Aorta (tissue), 5 donors: ENCODE data around the gene SEMA6D. TPM values are rescaled to one million over a fixed set of nuclear protein-coding genes. Genes with fewer than 3 reads are reported as not detected.

Experiments used
- ATAC-seq: fragments of 200-7000 bp; cut with Tn5 transposase; one replicate; pipeline ENCODE4 v1.9.1; 2022; ENCODE audit warnings: moderate library complexity; ENCODE audit not compliant: low FRiP score
- DNase-seq, 2 donors: peaks; one replicate each; pipeline ENCODE4 v3.0.0-alpha.2; 2020
- H3K27ac ChIP-seq, 2 donors: one replicate each; pipeline ENCODE4 v1.5.1; 2013; ENCODE audit warnings: low read length in 2 of 2, mild to moderate bottlenecking in 2 of 2, moderate library complexity in 2 of 2, control low read depth in 1 of 2, inconsistent platforms in 1 of 2, low read depth in 1 of 2
- H3K27me3 ChIP-seq, 2 donors: one replicate each; pipeline ENCODE4 v1.6.1; 2013; ENCODE audit warnings: control low read depth in 1 of 2, low read length in 1 of 2, mild to moderate bottlenecking in 1 of 2, moderate library complexity in 1 of 2; ENCODE audit not compliant: insufficient read depth in 2 of 2, control insufficient read depth in 1 of 2
- H3K36me3 ChIP-seq, 2 donors: one replicate each; pipeline ENCODE4 v1.6.1; 2013; ENCODE audit warnings: control low read depth in 1 of 2, low read length in 1 of 2, mild to moderate bottlenecking in 1 of 2; ENCODE audit not compliant: insufficient read depth in 2 of 2, control insufficient read depth in 1 of 2
- H3K4me1 ChIP-seq, 2 donors: one replicate each; pipeline ENCODE4 v1.6.1; 2013; ENCODE audit warnings: low read length in 2 of 2, control low read depth in 1 of 2, mild to moderate bottlenecking in 1 of 2, moderate library complexity in 1 of 2; ENCODE audit not compliant: insufficient read depth in 2 of 2, control insufficient read depth in 1 of 2
- H3K4me3 ChIP-seq, 2 donors: one replicate each; pipeline ENCODE4 v1.5.1; 2013; ENCODE audit warnings: low read length in 2 of 2, control low read depth in 1 of 2, mild to moderate bottlenecking in 1 of 2
- H3K9me3 ChIP-seq: one replicate; pipeline ENCODE4 v1.6.1; 2013; ENCODE audit warnings: mild to moderate bottlenecking, low read length; ENCODE audit not compliant: control insufficient read depth
- WGBS, 2 donors: extraction: QIAGEN DNeasy Blood & Tissue Kit; methylation state at CpG; one replicate each; pipeline ENCODE4 v1.1.7; 2013; 5-methylcytosine and 5-hydroxymethylcytosine counted together
- intact Hi-C, 2 donors: fragments of 100-400 bp; cut with DNase I; formaldehyde crosslinking; loops; one replicate each; pipeline versions ENCODE4 v1.14.2 to v1.15.0; 2022
- polyA plus RNA-seq, 2 donors: library from polyadenylated mRNA; stranded (reverse); fragments of 200-250 nt; gene quantifications; one replicate each; pipeline ENCODE4 v1.2.3, GENCODE V29; 2013
- total RNA-seq, 2 donors: library from RNA; stranded (reverse); fragmentation: NEBNext Ultra II Directional; extraction: Animal tissue kit (Norgen Biotek cat#: 25700); gene quantifications; one replicate each; pipeline ENCODE4 v1.2.1, GENCODE V29; 2021
- donor health status: healthy with polysubstance abuse.
- donor health status: Bipolar disorder and iron deficiency.
- donor health status: DM: no; HTN: no; CAD: no.
- donor health status: DM: no; HTN: no; CAD: no.
- donor health status: DM: yes; HTN: yes; CAD: no.

Gene SEMA6D
- total and polyA plus RNA-seq, 4 donors, result 2.4 to 22.7 (median 7.9) TPM

- intact Hi-C loops, result no loop called here
Measured at GRCh38 chr15:47769166-47769565, 51.9 kb downstream of the SEMA6D start.

DNA sequence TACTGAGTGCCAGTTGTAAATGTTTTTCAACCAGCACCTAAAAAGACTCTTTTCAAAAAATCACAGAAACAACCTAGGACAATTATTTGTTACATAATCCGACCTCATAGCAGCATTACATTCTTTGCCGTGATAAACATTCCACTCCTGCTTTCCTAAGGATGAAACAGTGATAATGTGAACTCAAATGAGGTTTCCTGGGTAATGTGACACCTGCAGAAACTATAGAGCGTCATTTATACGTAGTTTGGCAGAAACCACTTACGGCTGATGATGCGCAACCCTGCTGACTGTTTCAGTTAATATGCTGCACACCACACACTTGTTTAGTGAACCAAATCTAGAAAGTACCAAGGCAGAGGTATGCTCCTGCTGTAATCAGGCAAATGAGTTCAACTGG is 55.8 kb downstream of the SEMA6D start:
- Histone ChIP-seq H3K4me1 (no peaks in the 10 kb centered on the region), H3K27ac (no peak overlapping the region), H3K9me3 (no peaks in the 10 kb centered on the region), H3K4me3 (no peak overlapping the region), H3K36me3 (peaks cover 0 to 11% of the 10 kb centered on the region in 2 donors), H3K27me3 (no peaks in the 10 kb centered on the region)
- 89% methylated on average over 6 of the region's 6 CpGs for WGBS, 2 donors
- DNase-seq, result no peak
- intact Hi-C loops, result no loop called here
- no peak for ATAC-seq

More at GRCh38 chr15:47769166-47769565, 51.9 kb downstream of the SEMA6D start:
- 80 to 82% methylated on average over 5 of the region's 5 CpGs for WGBS, 2 donors
- Histone ChIP-seq H3K9me3 (no peaks in the 10 kb centered on the region), H3K4me1 (no peaks in the 10 kb centered on the region), H3K27me3 (no peaks in the 10 kb centered on the region), H3K4me3 (no peak overlapping the region), H3K36me3 (peaks cover 4 to 19% of the 10 kb centered on the region in 2 donors), H3K27ac (no peak overlapping the region)
- ATAC-seq, result no peak
- no peak for DNase-seq

GRCh38 chr15:47778263-47778770 is 61.0 kb downstream of the SEMA6D start:
- WGBS, 2 donors, result 0 to 71% methylated on average over 1 of the region's 1 CpG
- H3K4me1 ChIP-seq, result no peaks in the 10 kb centered on the region
- no peaks in the 10 kb centered on the region for H3K36me3 ChIP-seq
- H3K27me3 ChIP-seq, result no peaks in the 10 kb centered on the region
- DNase-seq (no peak), ATAC-seq (no peak)
- H3K4me3 ChIP-seq, result no peak overlapping the region
- no peak overlapping the region for H3K27ac ChIP-seq
- intact Hi-C loops, result no loop called here
- H3K9me3 ChIP-seq, result no peaks in the 10 kb centered on the region

DNA sequence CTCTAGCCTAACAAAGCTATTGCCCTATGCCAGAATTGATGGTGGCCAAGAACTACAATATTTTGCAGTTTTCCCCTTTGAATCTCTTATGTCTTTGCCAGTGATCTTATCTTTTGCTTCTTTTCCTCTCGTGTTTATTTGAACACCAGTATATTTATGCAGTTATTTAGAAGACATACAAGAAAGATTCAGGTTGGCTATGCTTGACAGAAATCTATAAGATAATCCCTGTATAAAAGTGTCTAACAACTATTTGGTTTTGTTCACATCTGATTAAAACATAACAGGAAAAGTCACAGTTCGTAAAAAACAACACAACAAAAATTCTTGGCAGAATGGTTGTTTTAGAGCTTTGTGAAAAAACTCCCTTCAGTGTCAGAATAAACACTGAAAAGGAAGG is 63.7 kb downstream of the SEMA6D start:
- Histone ChIP-seq H3K27me3 (no peaks in the 10 kb centered on the region), H3K4me3 (no peak overlapping the region), H3K27ac (no peak overlapping the region), H3K4me1 (no peaks in the 10 kb centered on the region), H3K9me3 (no peaks in the 10 kb centered on the region), H3K36me3 (no peaks in the 10 kb centered on the region)
- intact Hi-C loops, result no loop called here
- ATAC-seq (no peak), DNase-seq (no peak)
- WGBS, 2 donors, result 8 to 9% methylated on average over 2 of the region's 2 CpGs

DNA sequence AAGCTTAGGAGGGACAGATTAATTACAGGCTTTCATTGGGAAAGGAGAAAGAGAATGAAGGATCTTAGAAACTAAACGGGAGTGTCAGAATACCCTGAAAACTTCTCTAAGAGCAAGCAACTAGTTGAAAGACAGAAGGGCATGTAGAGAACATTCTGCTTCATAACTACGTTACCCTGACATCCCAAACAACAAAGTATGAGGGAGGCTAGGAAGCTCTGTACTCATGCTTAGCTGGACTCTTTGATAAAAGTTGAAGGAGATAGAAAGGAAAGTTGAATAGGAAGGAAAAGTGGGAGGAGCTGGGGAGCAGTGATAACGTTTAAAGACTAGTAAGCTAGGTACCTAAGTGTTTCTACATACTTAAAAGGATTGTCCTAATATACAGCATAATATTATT is 64.2 kb downstream of the SEMA6D start:
- WGBS, 2 donors, result 44 to 45% methylated on average over 3 of the region's 3 CpGs
- H3K27me3 ChIP-seq, result no peaks in the 10 kb centered on the region
- H3K4me1 ChIP-seq, result no peaks in the 10 kb centered on the region
- intact Hi-C loops, result no loop called here
- ATAC-seq, result no peak
- no peak for DNase-seq
- H3K4me3 ChIP-seq, result no peak overlapping the region
- no peak overlapping the region for H3K27ac ChIP-seq
- no peaks in the 10 kb centered on the region for H3K36me3 ChIP-seq
- no peaks in the 10 kb centered on the region for H3K9me3 ChIP-seq

DNA sequence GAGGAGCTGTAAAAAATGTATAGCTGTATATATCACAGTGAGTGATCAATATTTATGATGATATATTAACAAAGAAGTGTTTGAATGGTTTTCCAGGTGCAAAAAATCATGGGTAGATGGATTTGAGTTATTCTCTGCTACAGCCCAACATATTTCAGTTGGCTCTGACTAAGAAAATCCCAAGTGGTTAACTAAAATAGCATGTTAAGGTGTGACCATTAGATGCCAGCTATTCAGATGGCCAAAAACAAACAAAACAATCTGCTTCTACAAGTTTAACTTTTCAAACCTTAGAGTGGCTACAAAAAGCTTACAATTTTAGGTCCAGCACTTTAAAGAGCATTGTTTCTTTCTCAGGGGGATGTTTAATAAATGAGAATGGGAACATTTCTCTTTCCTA is 67.5 kb downstream of the SEMA6D start:
- Histone ChIP-seq H3K36me3 (no peaks in the 10 kb centered on the region), H3K9me3 (no peaks in the 10 kb centered on the region), H3K4me3 (no peak overlapping the region), H3K27me3 (no peaks in the 10 kb centered on the region), H3K4me1 (peaks cover 0 to 2% of the 10 kb centered on the region in 2 donors), H3K27ac (no peak overlapping the region)
- intact Hi-C loops, result no loop called here
- ATAC-seq (no peak), DNase-seq (no peak)

DNA sequence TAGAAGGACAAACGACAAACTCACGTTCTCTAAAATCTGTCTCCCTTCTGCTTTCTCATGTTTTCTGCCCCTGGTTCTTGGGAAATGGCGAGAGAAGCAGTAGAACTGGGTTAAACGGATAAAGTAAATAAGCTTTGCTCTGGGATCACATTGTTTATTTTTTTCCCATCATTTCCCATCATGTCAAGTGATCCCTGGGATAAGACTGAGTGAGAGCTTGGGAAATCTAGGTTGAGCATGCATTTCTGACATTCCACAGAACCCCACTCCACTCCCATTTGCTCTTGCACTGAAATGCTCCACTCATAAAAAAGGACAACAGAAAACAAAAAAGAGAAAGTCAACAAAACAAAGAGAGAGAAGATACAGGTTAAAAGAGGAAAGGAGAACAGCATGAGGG is 69.1 kb downstream of the SEMA6D start:
- intact Hi-C loops, result no loop called here
- no peak for ATAC-seq
- no peak for DNase-seq
- Histone ChIP-seq H3K27ac (no peak overlapping the region), H3K36me3 (no peaks in the 10 kb centered on the region), H3K9me3 (no peaks in the 10 kb centered on the region), H3K4me3 (no peak overlapping the region), H3K4me1 (peaks cover 0 to 2% of the 10 kb centered on the region in 2 donors), H3K27me3 (no peaks in the 10 kb centered on the region)
- WGBS, 2 donors, result 92 to 95% methylated on average over 4 of the region's 4 CpGs

DNA sequence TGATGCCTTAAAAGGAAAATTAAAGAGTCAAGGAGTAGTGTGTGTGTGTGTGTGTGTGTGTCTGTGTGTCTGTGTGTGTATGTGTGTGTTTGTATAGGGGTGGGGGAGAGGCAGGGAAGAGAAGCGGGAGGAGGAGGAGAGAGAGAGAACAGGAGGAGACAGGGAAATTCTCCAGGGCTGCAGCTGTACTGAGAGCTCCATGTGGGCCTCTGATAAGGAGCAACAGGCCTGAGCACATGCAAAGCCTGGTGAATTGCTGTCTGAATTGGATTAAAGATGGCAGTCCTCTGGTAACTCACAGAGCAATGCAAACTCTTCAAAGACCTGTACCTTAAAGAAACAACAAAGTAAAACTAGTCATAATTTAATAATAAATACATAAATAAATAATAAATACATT is 70.6 kb downstream of the SEMA6D start:
- DNase-seq, result no peak
- Histone ChIP-seq H3K36me3 (no peaks in the 10 kb centered on the region), H3K27ac (no peak overlapping the region), H3K9me3 (no peaks in the 10 kb centered on the region), H3K4me3 (no peak overlapping the region), H3K27me3 (no peaks in the 10 kb centered on the region), H3K4me1 (peaks cover 0 to 2% of the 10 kb centered on the region in 2 donors)
- WGBS, 2 donors, result 78 to 89% methylated on average over 1 of the region's 1 CpG
- no peak for ATAC-seq
- intact Hi-C loops, result no loop called here

DNA sequence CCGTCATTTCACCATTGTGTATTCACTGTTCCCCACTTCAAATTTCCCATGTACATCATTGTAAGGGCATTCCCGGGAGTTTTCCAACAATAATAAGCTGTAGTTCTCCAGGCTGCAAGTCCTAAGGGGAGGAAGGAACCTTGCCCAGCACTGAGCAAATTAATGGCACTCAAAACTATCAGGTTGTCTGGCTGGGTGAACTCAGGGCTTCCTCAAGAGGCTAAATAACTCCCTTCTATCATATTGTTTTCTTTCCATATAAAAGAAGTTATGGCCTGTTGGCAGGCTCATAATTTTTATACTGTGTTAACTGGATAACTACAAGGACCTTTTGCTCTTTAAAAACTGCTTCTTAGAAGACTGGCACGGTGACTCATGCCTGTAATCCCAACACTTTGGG is 71.4 kb downstream of the SEMA6D start:
- Histone ChIP-seq H3K27me3 (no peaks in the 10 kb centered on the region), H3K36me3 (no peaks in the 10 kb centered on the region), H3K9me3 (no peaks in the 10 kb centered on the region), H3K4me3 (no peak overlapping the region), H3K27ac (no peak overlapping the region), H3K4me1 (peaks cover 2 to 3% of the 10 kb centered on the region in 2 donors)
- 5 to 11% methylated on average over 3 of the region's 3 CpGs for WGBS, 2 donors
- DNase-seq, result no peak
- intact Hi-C loops, result no loop called here
- no peak for ATAC-seq
